GM12878 (cell line): ENCODE results near the gene NELFB. TPM values are rescaled to one million over a fixed set of nuclear protein-coding genes. Genes with fewer than 3 reads are reported as not detected.

Experiments
- ATAC-seq: fragments of 200-7000 bp; cut with Tn5 transposase; 3 replicates; pipeline ENCODE4 v1.9.1; 2020; ENCODE audit warnings: mild to moderate bottlenecking, moderate library complexity
- BruUV-seq: library from RNA; stranded (reverse); fragments of 400-500 nt; replicated peaks from 2 replicates; lab custom pipeline; 2021; lab: Mats Ljungman, UMichigan
- CTCF ChIA-PET: fragments of 300-600 bp; sonication (Branson Sonifier 250); formaldehyde crosslinking; extraction: SDS; loops from one replicate; lab custom pipeline; 2021; ENCODE audit warnings: inconsistent platforms; lab: Yijun Ruan, JAX
- POLR2A ChIA-PET: fragments of 350-600 bp; formaldehyde crosslinking; extraction: SDS; loops from one replicate; lab custom pipeline; 2021; ENCODE audit warnings: inconsistent platforms; lab: Charles Lee
- RAD21 ChIA-PET: fragments of 300-600 bp; sonication (Branson Sonifier 250); formaldehyde crosslinking; loops from one replicate; lab custom pipeline; 2023; ENCODE audit warnings: antibody characterized with exemption; ENCODE audit not compliant: unreplicated experiment; lab: Charles Lee
- SMC1A ChIA-PET: fragments of 300-600 bp; sonication (Branson Sonifier 250); formaldehyde crosslinking; loops from one replicate; lab custom pipeline; 2023; ENCODE audit not compliant: unreplicated experiment, uncharacterized antibody; lab: Charles Lee
- DNase-seq: peaks from one replicate; pipeline ENCODE4 v3.0.0-alpha.2; 2011; ENCODE audit warnings: low read depth, low spot score
- FAIRE-seq: peaks from 3 replicates; lab custom pipeline; 2011; peaks lifted over from hg19 to GRCh38; lab: Jason Lieb, UNC
- H2AFZ ChIP-seq: 2 replicates; pipeline ENCODE4 v1.6.0; 2011; ENCODE audit warnings: low read depth, low read length, control low read depth; ENCODE audit not compliant: control insufficient read depth
- H3K27ac ChIP-seq: 2 replicates; pipeline ENCODE4 v1.5.1; 2011; ENCODE audit warnings: control low read depth; ENCODE audit not compliant: control insufficient read depth, insufficient read depth
- H3K27me3 ChIP-seq, 2 experiments: replicated peaks in 1 of 2; 2 replicates each; pipeline versions ENCODE4 v1.6.0 to v1.6.1; 2011; ENCODE audit warnings: low read length in 1 of 2; ENCODE audit not compliant: control insufficient read depth in 2 of 2, insufficient read depth in 2 of 2
- H3K36me3 ChIP-seq, 2 experiments: 2 replicates each; pipeline ENCODE4 v1.5.1; 2011; ENCODE audit warnings: low read length in 1 of 2; ENCODE audit not compliant: control insufficient read depth in 2 of 2, insufficient read depth in 2 of 2
- H3K4me1 ChIP-seq: 2 replicates; pipeline ENCODE4 v1.6.1; 2011; ENCODE audit warnings: mild to moderate bottlenecking, low read length, moderate library complexity, mixed read lengths; ENCODE audit not compliant: control insufficient read depth, insufficient read depth
- H3K4me2 ChIP-seq: 2 replicates; pipeline ENCODE4 v1.6.0; 2011; ENCODE audit warnings: control low read depth; ENCODE audit not compliant: control insufficient read depth, insufficient read depth
- H3K4me3 ChIP-seq: fragments of 200-600 bp; sonication (generic); 2 replicates; pipeline ENCODE4 v1.5.1; 2016
- H3K79me2 ChIP-seq: 2 replicates; pipeline ENCODE4 v1.6.0; 2011; ENCODE audit warnings: low read length; ENCODE audit not compliant: control insufficient read depth, insufficient read depth
- H3K9ac ChIP-seq: 2 replicates; pipeline ENCODE4 v1.8.0; 2011; ENCODE audit warnings: low read length, control low read depth, mixed read lengths; ENCODE audit not compliant: control insufficient read depth, insufficient read depth
- H3K9me3 ChIP-seq: replicated peaks from 3 replicates; pipeline ENCODE4 v1.5.1; 2011; ENCODE audit warnings: mild to moderate bottlenecking, low read length; ENCODE audit not compliant: control insufficient read depth, insufficient read depth
- H4K20me1 ChIP-seq: 2 replicates; pipeline ENCODE4 v1.6.0; 2011; ENCODE audit not compliant: control insufficient read depth, insufficient read depth
- ATF2 ChIP-seq: IDR thresholded peaks from 2 replicates; pipeline ENCODE4 v1.6.1; 2012; ENCODE audit warnings: low read length, inconsistent platforms
- ATF7 ChIP-seq: fragments of 450-650 bp; IDR thresholded peaks from 2 replicates; pipeline ENCODE4 v1.6.1; 2016; ENCODE audit warnings: low read depth, mild to moderate bottlenecking
- CREB1 ChIP-seq: IDR thresholded peaks from 2 replicates; pipeline ENCODE4 v1.6.1; 2012; ENCODE audit warnings: low read depth, mild to moderate bottlenecking, inconsistent platforms
- EGR1 ChIP-seq, 2 experiments: IDR thresholded peaks; 1 replicate in 1 of 2; 2 replicates in 1 of 2; pipeline ENCODE4 v1.6.1; 2011 to 2012; ENCODE audit warnings: low read depth in 2 of 2, low read length in 2 of 2, borderline replicate concordance in 1 of 2, mild to moderate bottlenecking in 1 of 2, moderate library complexity in 1 of 2
- ELK1 ChIP-seq: IDR thresholded peaks from 2 replicates; pipeline ENCODE4 v1.6.1; 2012; ENCODE audit warnings: low read depth, low read length, improper control_type of control experiment
- FOXM1 ChIP-seq: IDR thresholded peaks from 2 replicates; pipeline ENCODE4 v1.6.1; 2012; ENCODE audit warnings: low read depth, mild to moderate bottlenecking, inconsistent platforms, low read length, moderate library complexity
- HCFC1 ChIP-seq: fragments of 150-350 bp; IDR thresholded peaks from 2 replicates; pipeline ENCODE4 v1.6.1; 2014; ENCODE audit warnings: low read length
- IKZF1 ChIP-seq: fragments of 450-650 bp; conservative IDR thresholded peaks from 2 replicates; pipeline ENCODE4 v1.6.1; 2017; ENCODE audit warnings: antibody characterized with exemption, mild to moderate bottlenecking
- IRF3 ChIP-seq: fragments of 450-650 bp; IDR thresholded peaks from 2 replicates; pipeline ENCODE4 v1.6.1; 2014; ENCODE audit warnings: mild to moderate bottlenecking
- KDM1A ChIP-seq: fragments of 200-600 bp; sonication (generic); IDR thresholded peaks from 2 replicates; pipeline ENCODE4 v1.6.1; 2016; ENCODE audit warnings: borderline replicate concordance
- KLF5 ChIP-seq: fragments of 450-650 bp; IDR thresholded peaks from 2 replicates; pipeline ENCODE4 v1.6.1; 2014; ENCODE audit warnings: mild to moderate bottlenecking; ENCODE audit not compliant: partially characterized antibody
- NFYB ChIP-seq: IDR thresholded peaks from 2 replicates; pipeline ENCODE4 v1.6.1; 2011; ENCODE audit warnings: low read depth, mild to moderate bottlenecking, low read length, improper control_type of control experiment, moderate library complexity; ENCODE audit not compliant: insufficient read depth
- NR2C2 ChIP-seq: IDR thresholded peaks from 2 replicates; pipeline ENCODE4 v1.6.1; 2011; ENCODE audit warnings: borderline replicate concordance, low read depth; ENCODE audit not compliant: control insufficient read depth, insufficient read length
- NR2F1 ChIP-seq: fragments of 450-650 bp; conservative IDR thresholded peaks from 2 replicates; pipeline ENCODE4 v1.6.1; 2017; ENCODE audit warnings: mild to moderate bottlenecking
- POLR2A ChIP-seq: IDR thresholded peaks from 2 replicates; pipeline ENCODE4 v1.6.1; 2011; ENCODE audit warnings: low read depth, mild to moderate bottlenecking, low read length
- RB1 ChIP-seq: fragments of 450-650 bp; formaldehyde crosslinking; IDR thresholded peaks from 2 replicates; pipeline ENCODE4 v1.6.1; 2017; ENCODE audit warnings: mild to moderate bottlenecking, borderline replicate concordance
- RFX5 ChIP-seq: IDR thresholded peaks from 2 replicates; pipeline ENCODE4 v1.6.1; 2011; ENCODE audit warnings: low read depth, low read length, improper control_type of control experiment
- SP1 ChIP-seq: IDR thresholded peaks from one replicate; pipeline ENCODE4 v1.6.1; 2011; ENCODE audit warnings: low read depth, low read length
- TCF3 ChIP-seq: IDR thresholded peaks from 2 replicates; pipeline ENCODE4 v1.6.1; 2012; ENCODE audit warnings: low read depth, mild to moderate bottlenecking, low read length, borderline replicate concordance; ENCODE audit not compliant: insufficient read depth
- YY1 ChIP-seq: IDR thresholded peaks from 2 replicates; pipeline ENCODE4 v1.6.1; 2011; ENCODE audit warnings: low read depth, mild to moderate bottlenecking, low read length
- ZBED1 ChIP-seq: IDR thresholded peaks from 2 replicates; pipeline ENCODE4 v1.6.1; 2016; ENCODE audit warnings: borderline replicate concordance
- ZNF207 ChIP-seq: fragments of 450-650 bp; IDR thresholded peaks from 2 replicates; pipeline ENCODE4 v1.6.1; 2014; ENCODE audit warnings: antibody characterized with exemption, mild to moderate bottlenecking, borderline replicate concordance
- ZNF217 ChIP-seq: fragments of 450-650 bp; IDR thresholded peaks from 2 replicates; pipeline ENCODE4 v1.6.1; 2017; ENCODE audit warnings: antibody characterized with exemption, mild to moderate bottlenecking
- ZNF24 ChIP-seq: fragments of 450-650 bp; IDR thresholded peaks from 2 replicates; pipeline ENCODE4 v1.6.1; 2017; ENCODE audit warnings: antibody characterized with exemption, mild to moderate bottlenecking
- ZSCAN29 ChIP-seq: fragments of 450-650 bp; IDR thresholded peaks from 2 replicates; pipeline ENCODE4 v1.6.1; 2017; ENCODE audit warnings: mild to moderate bottlenecking, moderate library complexity
- WGBS: methylation state at CpG from one replicate; pipeline ENCODE4 v1.1.6; 2016; ENCODE audit warnings: low lambda C conversion rate; ENCODE audit not compliant: insufficient replicate concordance, insufficient coverage; ENCODE audit errors: missing lambda C conversion rate; 5-methylcytosine and 5-hydroxymethylcytosine counted together
- in situ Hi-C: fragments of 300-500 bp; cut with MboI; formaldehyde crosslinking; loops from 9 replicates; pipeline ENCODE4 v1.14.3; 2018; ENCODE audit warnings: mixed read lengths
- intact Hi-C: fragments of 100-400 bp; cut with micrococcal nuclease; formaldehyde crosslinking; loops from one replicate; pipeline ENCODE4 v1.14.2; 2022; ENCODE audit not compliant: unreplicated experiment
- polyA plus RNA-seq, 11 experiments: library from polyadenylated mRNA; depleted of rRNA in 4 of 11; unstranded in 6 of 11; stranded (reverse) in 5 of 11; fragments of >200 nt; fragmentation: Nextera tagmentation in 4 of 11; fragmentation: Illumina TruSeq in 1 of 11; extraction: Ambion mirVana in 4 of 11; extraction: Trizol in 1 of 11; gene quantifications; 1 replicate in 1 of 11; 2 replicates in 10 of 11; pipeline versions ENCODE4 v1.2.1 to v1.2.3, GENCODE V29; 2011 to 2016; ENCODE audit warnings: inconsistent platforms in 2 of 11, missing spikeins in 2 of 11, low read depth in 1 of 11
- total RNA-seq, 4 experiments: library from RNA; depleted of rRNA in 3 of 4; stranded (reverse); fragments of >200 nt in 3 of 4; fragmentation: Illumina TruSeq in 1 of 4; extraction: Trizol in 1 of 4; gene quantifications; 2 replicates each; pipeline versions ENCODE4 v1.2.1 to v1.2.3, GENCODE V29; 2013 to 2021

The NELFB gene
- total and polyA plus RNA-seq, 10 of the 15 experiments (the other 5 are each of a cell fraction or from before 2014, with no cell fraction given), result 0.19 to 63.4 (median 30.9) TPM

- ChIA-PET RAD21 (interaction anchor here (0.7 to 2.1 kb wide), 10 partner anchors 15 to 233 kb away, joined by 3 to 20 read pairs (median 4); partner anchors contain the start of gene TUBB4B), SMC1A (interaction anchor here (1.0 to 1.5 kb wide), 6 partner anchors 14 to 141 kb away, joined by 3 to 8 read pairs (median 4); no protein-coding TSS in a partner anchor), POLR2A (interaction anchor here (0.6 to 2.2 kb wide), 12 partner anchors 14 to 303 kb away, joined by 3 to 19 read pairs (median 4); partner anchors contain the start of genes ARRDC1, EXD3, NOXA1 and TUBB4B), CTCF (interaction anchor here (0.9 to 2.2 kb wide), 11 partner anchors 8 to 338 kb away, joined by 3 to 17 read pairs (median 5); partner anchors contain the start of genes EXD3, NOXA1, NSMF and TOR4A)
- 0% methylated on average over 12 of the region's 60 CpGs for WGBS
- Histone ChIP-seq H3K79me2 (no peaks in the 10 kb centered on the region; the same call in 1 of the 2 replicates), H3K4me3 (peak within 1 kb of the TSS; percentile 70), H3K9ac (peak within 1 kb of the TSS; percentile 60), H3K36me3 (no peaks in the 10 kb centered on the region), H3K9me3 (no peaks in the 10 kb centered on the region), H4K20me1 (no peaks in the 10 kb centered on the region), H3K4me2 (peak within 1 kb of the TSS; percentile 77), H3K4me1 (peaks cover 35% of the 10 kb centered on the region), H3K27me3 (no peaks in the 10 kb centered on the region; a peak in 1 of 4 replicates), H3K27ac (no peak within 1 kb of the TSS), H2AFZ (peak within 1 kb of the TSS; percentile 65)
- ATAC-seq, result peak; percentile 71
- FAIRE-seq, result no peak
- intact Hi-C loops, result loop anchor here (2.0 to 5.0 kb wide), 2 partner anchors 105 to 120 kb away; partner anchors contain the start of genes EXD3 and NOXA1
- no peak for DNase-seq
- in situ Hi-C loops, result no loop called here
- BruUV-seq, result no TSS peak
- TF ChIP-seq ZNF207, result no peak
- TF ChIP-seq TCF3, result no peak
- no peak for TF ChIP-seq ATF7
- no peak for TF ChIP-seq KLF5
- no peak for TF ChIP-seq RB1
- no peak for TF ChIP-seq KDM1A
- no peak for TF ChIP-seq FOXM1
- TF ChIP-seq ZSCAN29, result no peak
- TF ChIP-seq ZNF24, result no peak
- no peak for TF ChIP-seq HCFC1
- peak; percentile 34 for TF ChIP-seq SP1
- TF ChIP-seq POLR2A, result peak; percentile 89
- no peak for TF ChIP-seq ATF2
- no peak for TF ChIP-seq ZNF217
- TF ChIP-seq ZBED1, result no peak
- peak; percentile 49; the same call in 1 of the 2 replicates for TF ChIP-seq RFX5
- no peak for TF ChIP-seq NR2F1
- peak; percentile 73 for TF ChIP-seq CREB1
- no peak for TF ChIP-seq ELK1
- TF ChIP-seq IKZF1, result no peak
- no peak for TF ChIP-seq NR2C2
- TF ChIP-seq EGR1 (IDR thresholded peaks at IDR 0.05; ENCODE audit: borderline replicate concordance in 1 of 2, low read depth in 2 of 2, low read length in 2 of 2), result peak in 1 of 2 experiments; percentile 93; a peak in 2 of 3 replicates
- TF ChIP-seq IRF3, result no peak
- TF ChIP-seq YY1, result peak; percentile 94
- peak; percentile 49; the same call in 1 of the 2 replicates for TF ChIP-seq NFYB
Observed at GRCh38 chr9:137302118-137302448, 47.0 kb downstream of the NELFB start, which contains the start of gene NRARP. Gene NRARP, minus strand, starts transcription at chr9:137302271. Its CDS starts 343 bp downstream, at chr9:137301928.
